ENCODE results near the gene KLHDC7B. TPM values are rescaled to one million over a fixed set of nuclear protein-coding genes. Genes with fewer than 3 reads are reported as not detected.

The KLHDC7B gene
- total RNA-seq, result 5.9 TPM
- 10 to 100 TPM in 1 of 4 donors, 1 to 10 TPM in 3; 5.6 to 11.7 (median 8.4) TPM for polyA plus RNA-seq

DNA sequence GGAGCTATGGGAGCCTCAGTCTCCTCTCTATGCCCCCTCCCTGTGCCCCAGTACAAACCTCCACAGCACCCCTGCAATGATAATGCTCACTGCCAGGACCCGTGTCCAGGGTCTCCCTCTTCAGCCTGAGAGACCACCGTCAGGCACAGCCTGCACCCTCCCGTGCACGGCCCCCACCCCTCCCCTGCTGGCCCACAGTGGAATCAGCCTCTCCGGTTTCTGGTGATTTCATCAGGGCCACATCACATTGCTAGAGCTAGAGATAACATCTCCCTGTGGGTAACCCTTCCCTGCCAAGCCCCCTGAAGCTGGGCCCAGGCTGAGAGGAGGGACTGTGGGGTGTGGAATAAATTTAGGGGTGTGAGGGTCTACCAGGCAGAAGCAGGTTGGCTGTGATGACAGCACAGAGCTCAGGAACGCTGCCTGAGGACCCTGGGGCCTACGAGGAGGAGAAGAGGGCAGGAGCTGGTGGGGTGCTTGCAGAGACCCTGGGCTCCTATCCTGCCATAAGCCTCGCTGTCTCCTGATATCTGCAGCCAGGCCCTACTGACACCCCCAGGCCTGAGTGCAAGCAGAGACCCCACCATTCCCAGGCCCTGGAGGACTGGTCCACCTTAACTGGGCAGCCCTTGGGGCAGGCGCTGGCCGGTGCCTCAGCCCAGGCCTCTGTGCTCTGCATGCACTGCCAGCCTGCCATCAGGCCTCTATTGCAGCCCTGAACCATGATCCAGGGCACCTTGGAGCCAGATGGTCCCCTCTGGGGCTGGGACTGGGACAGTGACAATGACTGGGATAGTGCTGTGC is at the start of gene KLHDC7B:
Gene KLHDC7B (plus strand): TSS at position 378 of the 804 bp plus-strand sequence. CDS start 345 bp downstream, at position 723.
- Mint-ChIP-seq H3K9me3 (no peaks in the 10 kb centered on the region), H3K36me3 (no peaks in the 10 kb centered on the region), H3K4me3 (peak within 1 kb of the TSS; percentile 70 to 84 (median 77)), H3K27ac (peak within 1 kb of the TSS; percentile 73 to 96 (median 78)), H3K4me1 (peaks cover 7 to 57% (median 28%) of the 10 kb centered on the region in 4 donors), H3K27me3 (no peaks in the 10 kb centered on the region)
- Histone ChIP-seq H3K4me3 (ENCODE audit: low read depth, low read length) (peak within 1 kb of the TSS; percentile 63), H3K27ac (ENCODE audit: insufficient read depth, low read length, poor library complexity, severe bottlenecking) (peak within 1 kb of the TSS; percentile 83), H3K27me3 (ENCODE audit: control insufficient read depth, insufficient read depth, low read length) (no peaks in the 10 kb centered on the region), H3K36me3 (ENCODE audit: control insufficient read depth, insufficient read depth, low read length) (no peaks in the 10 kb centered on the region), H3K9me3 (ENCODE audit: control insufficient read depth in 2 of 2, low read length in 2 of 2) (no peaks in the 10 kb centered on the region), H3K4me1 (ENCODE audit: control insufficient read depth, insufficient read depth, low read length, poor library complexity, severe bottlenecking) (peaks cover 52% of the 10 kb centered on the region)
- DNase-seq (no peak), ATAC-seq (ENCODE audit: low read depth in 2 of 2) (no peak)

DNA sequence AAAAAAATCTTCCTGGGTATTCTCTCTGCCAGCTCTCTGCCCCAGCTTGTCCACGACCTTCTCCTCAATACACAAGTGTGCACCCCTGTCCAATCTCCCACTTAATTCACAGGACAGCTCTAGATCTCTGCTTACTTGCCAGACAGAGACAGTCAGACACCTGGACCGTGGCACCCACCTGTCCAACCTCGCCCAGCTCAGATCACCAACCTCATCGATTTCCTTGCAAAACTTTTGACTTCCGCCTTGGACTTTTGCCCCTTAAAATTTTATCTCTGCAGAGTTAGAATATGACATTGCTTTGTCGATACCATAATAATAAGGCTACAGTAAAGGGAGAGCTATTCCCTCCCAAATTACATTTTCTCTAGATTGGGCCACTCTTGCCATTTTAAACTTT is 48.6 kb upstream of the KLHDC7B start:
- Histone ChIP-seq H3K36me3 (ENCODE audit: control insufficient read depth, insufficient read depth, low read length) (no peaks in the 10 kb centered on the region), H3K9me3 (ENCODE audit: control insufficient read depth in 2 of 2, low read length in 2 of 2) (no peaks in the 10 kb centered on the region), H3K4me1 (ENCODE audit: control insufficient read depth, insufficient read depth, low read length, poor library complexity, severe bottlenecking) (no peaks in the 10 kb centered on the region), H3K27ac (ENCODE audit: insufficient read depth, low read length, poor library complexity, severe bottlenecking) (no peak overlapping the region), H3K27me3 (ENCODE audit: control insufficient read depth, insufficient read depth, low read length) (no peaks in the 10 kb centered on the region), H3K4me3 (ENCODE audit: low read depth, low read length) (no peak overlapping the region)
- Mint-ChIP-seq H3K27me3 (no peaks in the 10 kb centered on the region), H3K4me3 (peak overlapping the region in 1 of 4 donors; percentile 27), H3K36me3 (no peaks in the 10 kb centered on the region), H3K27ac (no peak overlapping the region), H3K4me1 (peaks cover 0 to 8% (median 4%) of the 10 kb centered on the region in 4 donors), H3K9me3 (no peaks in the 10 kb centered on the region)
- ATAC-seq (ENCODE audit: low read depth in 2 of 2) (no peak), DNase-seq (no peak)

DNA sequence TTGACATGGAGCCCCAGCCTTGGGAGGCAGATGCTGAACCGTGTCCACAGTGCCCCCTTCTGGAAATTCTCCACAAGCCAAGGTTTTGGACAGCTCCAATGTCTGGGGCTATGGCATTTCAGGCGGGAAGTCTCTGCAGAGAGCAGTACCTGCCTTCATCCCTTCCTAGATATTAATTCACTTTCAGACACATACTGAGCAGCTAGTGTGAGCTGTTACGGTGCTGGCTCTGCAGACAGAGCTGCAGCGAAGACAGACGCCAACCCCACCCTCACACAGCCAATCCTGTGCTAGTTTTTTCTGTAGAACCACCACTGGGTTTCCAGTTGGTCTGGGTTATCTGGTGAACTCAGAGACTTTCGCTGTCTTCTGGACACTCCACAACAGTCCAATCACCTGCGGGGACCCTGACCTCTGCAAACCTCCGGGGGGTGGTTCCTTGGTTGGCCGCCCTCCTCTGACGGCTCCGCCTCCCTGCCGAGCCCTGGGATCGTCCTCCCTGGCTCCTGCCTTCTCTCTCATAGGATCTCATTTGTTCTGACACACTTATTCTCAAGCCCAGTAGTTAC is 47.3 kb upstream of the KLHDC7B start:
- DNase-seq (peak; percentile 49 to 74 (median 70)), ATAC-seq (ENCODE audit: low read depth in 2 of 2) (peak; percentile 74 to 83)
- H3K4me1 Mint-ChIP-seq, result peaks cover 0 to 8% (median 4%) of the 10 kb centered on the region in 4 donors
- Histone ChIP-seq H3K36me3 (ENCODE audit: control insufficient read depth, insufficient read depth, low read length) (peaks cover 11% of the 10 kb centered on the region), H3K27me3 (ENCODE audit: control insufficient read depth, insufficient read depth, low read length) (no peaks in the 10 kb centered on the region), H3K9me3 (ENCODE audit: control insufficient read depth in 2 of 2, low read length in 2 of 2) (no peaks in the 10 kb centered on the region), H3K4me1 (ENCODE audit: control insufficient read depth, insufficient read depth, low read length, poor library complexity, severe bottlenecking) (no peaks in the 10 kb centered on the region), H3K4me3 (ENCODE audit: low read depth, low read length) (no peak overlapping the region), H3K27ac (ENCODE audit: insufficient read depth, low read length, poor library complexity, severe bottlenecking) (no peak overlapping the region)
- H3K27ac Mint-ChIP-seq, result no peak overlapping the region
- no peaks in the 10 kb centered on the region for H3K36me3 Mint-ChIP-seq
- H3K9me3 Mint-ChIP-seq, result no peaks in the 10 kb centered on the region
- peak overlapping the region in 2 of 4 donors; percentile 29 to 63 for H3K4me3 Mint-ChIP-seq
- no peaks in the 10 kb centered on the region for H3K27me3 Mint-ChIP-seq

- H3K4me3 Mint-ChIP-seq, result no peak overlapping the region
- Histone ChIP-seq H3K4me1 (ENCODE audit: control insufficient read depth, insufficient read depth, low read length, poor library complexity, severe bottlenecking) (no peaks in the 10 kb centered on the region), H3K36me3 (ENCODE audit: control insufficient read depth, insufficient read depth, low read length) (peaks cover 19% of the 10 kb centered on the region), H3K27ac (ENCODE audit: insufficient read depth, low read length, poor library complexity, severe bottlenecking) (no peak overlapping the region), H3K4me3 (ENCODE audit: low read depth, low read length) (no peak overlapping the region), H3K27me3 (ENCODE audit: control insufficient read depth, insufficient read depth, low read length) (no peaks in the 10 kb centered on the region), H3K9me3 (ENCODE audit: control insufficient read depth in 2 of 2, low read length in 2 of 2) (no peaks in the 10 kb centered on the region)
- H3K36me3 Mint-ChIP-seq, result no peaks in the 10 kb centered on the region
- ATAC-seq (ENCODE audit: low read depth in 2 of 2) (no peak), DNase-seq (no peak)
- no peaks in the 10 kb centered on the region for H3K9me3 Mint-ChIP-seq
- H3K4me1 Mint-ChIP-seq, result peaks cover 0 to 8% (median 4%) of the 10 kb centered on the region in 4 donors
- peak overlapping the region in 1 of 3 donors; percentile 71 for H3K27ac Mint-ChIP-seq
- H3K27me3 Mint-ChIP-seq, result no peaks in the 10 kb centered on the region
These were observed 45.2 kb upstream of the KLHDC7B start for GRCh38 chr22:50500452-50500851.

- ATAC-seq (ENCODE audit: low read depth in 2 of 2), result no peak
- no peaks in the 10 kb centered on the region for H3K27me3 Mint-ChIP-seq
These were observed 43.6 kb upstream of the KLHDC7B start for GRCh38 chr22:50502096-50502495.

GRCh38 chr22:50502628-50503474 is 42.8 kb upstream of the KLHDC7B start:
- no peak overlapping the region for H3K27ac Mint-ChIP-seq
- Histone ChIP-seq H3K4me1 (ENCODE audit: control insufficient read depth, insufficient read depth, low read length, poor library complexity, severe bottlenecking) (peaks cover 16% of the 10 kb centered on the region), H3K27me3 (ENCODE audit: control insufficient read depth, insufficient read depth, low read length) (no peaks in the 10 kb centered on the region), H3K9me3 (ENCODE audit: control insufficient read depth in 2 of 2, low read length in 2 of 2) (no peaks in the 10 kb centered on the region), H3K36me3 (ENCODE audit: control insufficient read depth, insufficient read depth, low read length) (peaks cover 20% of the 10 kb centered on the region), H3K27ac (ENCODE audit: insufficient read depth, low read length, poor library complexity, severe bottlenecking) (no peak overlapping the region), H3K4me3 (ENCODE audit: low read depth, low read length) (no peak overlapping the region)
- no peak overlapping the region for H3K4me3 Mint-ChIP-seq
- no peak for ATAC-seq (ENCODE audit: low read depth in 2 of 2)
- peaks cover 0 to 17% (median 4%) of the 10 kb centered on the region in 4 donors for H3K4me1 Mint-ChIP-seq
- no peaks in the 10 kb centered on the region for H3K36me3 Mint-ChIP-seq
- no peaks in the 10 kb centered on the region for H3K9me3 Mint-ChIP-seq
- H3K27me3 Mint-ChIP-seq, result no peaks in the 10 kb centered on the region
- DNase-seq, result no peak

More at GRCh38 chr22:50502096-50502495, 43.6 kb upstream of the KLHDC7B start:
- no peak for DNase-seq
- no peaks in the 10 kb centered on the region for H3K9me3 ChIP-seq (ENCODE audit: control insufficient read depth in 2 of 2, low read length in 2 of 2)
- H3K4me3 ChIP-seq (ENCODE audit: low read depth, low read length), result no peak overlapping the region
- peaks cover 0 to 14% (median 4%) of the 10 kb centered on the region in 4 donors for H3K4me1 Mint-ChIP-seq
- H3K4me1 ChIP-seq (ENCODE audit: control insufficient read depth, insufficient read depth, low read length, poor library complexity, severe bottlenecking), result peaks cover 16% of the 10 kb centered on the region
- H3K27ac Mint-ChIP-seq, result no peak overlapping the region
- H3K27me3 ChIP-seq (ENCODE audit: control insufficient read depth, insufficient read depth, low read length), result no peaks in the 10 kb centered on the region
- no peaks in the 10 kb centered on the region for H3K36me3 Mint-ChIP-seq
- H3K4me3 Mint-ChIP-seq, result peak overlapping the region in 1 of 4 donors; percentile 77
- peaks cover 20% of the 10 kb centered on the region for H3K36me3 ChIP-seq (ENCODE audit: control insufficient read depth, insufficient read depth, low read length)
- no peaks in the 10 kb centered on the region for H3K9me3 Mint-ChIP-seq
- no peak overlapping the region for H3K27ac ChIP-seq (ENCODE audit: insufficient read depth, low read length, poor library complexity, severe bottlenecking)

- no peak overlapping the region for H3K27ac ChIP-seq (ENCODE audit: insufficient read depth, low read length, poor library complexity, severe bottlenecking)
- no peak overlapping the region for H3K27ac Mint-ChIP-seq
- ATAC-seq (ENCODE audit: low read depth in 2 of 2) (no peak), DNase-seq (no peak)
- H3K4me3 Mint-ChIP-seq, result no peak overlapping the region
- H3K27me3 Mint-ChIP-seq, result peaks cover under 1% of the 10 kb centered on the region
- H3K36me3 ChIP-seq (ENCODE audit: control insufficient read depth, insufficient read depth, low read length), result peaks cover 20% of the 10 kb centered on the region
- no peak overlapping the region for H3K4me3 ChIP-seq (ENCODE audit: low read depth, low read length)
- no peaks in the 10 kb centered on the region for H3K36me3 Mint-ChIP-seq
- no peaks in the 10 kb centered on the region for H3K9me3 ChIP-seq (ENCODE audit: control insufficient read depth in 2 of 2, low read length in 2 of 2)
- H3K4me1 ChIP-seq (ENCODE audit: control insufficient read depth, insufficient read depth, low read length, poor library complexity, severe bottlenecking), result peaks cover 19% of the 10 kb centered on the region
- H3K9me3 Mint-ChIP-seq, result no peaks in the 10 kb centered on the region
- peaks cover 0 to 16% (median 5%) of the 10 kb centered on the region in 4 donors for H3K4me1 Mint-ChIP-seq
- H3K27me3 ChIP-seq (ENCODE audit: control insufficient read depth, insufficient read depth, low read length), result no peaks in the 10 kb centered on the region
These were observed 42.1 kb upstream of the KLHDC7B start for GRCh38 chr22:50503475-50504145.

Data from CD4-positive, CD25-positive, alpha-beta regulatory T cell (primary cell).